ENCODE measurements around the gene CLPSL1. TPM values are rescaled to one million over a fixed set of nuclear protein-coding genes. Genes with fewer than 3 reads are reported as not detected.

The CLPSL1 gene
- total RNA-seq, 4 donors from 2014 or later = not detected

DNA sequence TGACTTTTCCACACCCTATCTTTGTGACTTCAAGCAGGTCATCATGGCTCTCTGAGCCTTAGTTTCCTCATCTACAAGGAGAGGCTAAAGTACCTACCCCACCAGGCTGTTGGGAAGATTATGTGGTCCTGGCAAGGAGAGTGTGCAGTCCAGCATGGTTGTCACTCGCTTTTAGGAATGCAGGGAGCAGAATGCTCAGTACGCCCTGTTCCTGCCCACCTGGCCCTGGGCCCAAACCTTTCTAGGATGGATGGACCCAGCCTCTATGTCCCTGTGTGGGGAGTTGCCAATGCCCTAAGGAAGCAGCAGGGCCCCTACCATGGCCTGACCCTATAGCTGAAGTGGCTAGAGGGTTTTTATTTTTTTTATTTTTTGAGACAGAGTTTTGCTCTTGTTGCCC, 2.4 kb upstream of the CLPSL1 start:
- Histone ChIP-seq H3K27me3 (peaks cover 30% of the 10 kb centered on the region), H3K36me3 (no peaks in the 10 kb centered on the region), H3K4me1 (peaks cover 11% of the 10 kb centered on the region), H3K9me3 (no peaks in the 10 kb centered on the region), H3K27ac (no peak overlapping the region), H3K4me3 (no peak overlapping the region)
- TF ChIP-seq EP300 (IDR thresholded peaks at IDR 0.05) = no peak
- TF ChIP-seq, protein P1, sequence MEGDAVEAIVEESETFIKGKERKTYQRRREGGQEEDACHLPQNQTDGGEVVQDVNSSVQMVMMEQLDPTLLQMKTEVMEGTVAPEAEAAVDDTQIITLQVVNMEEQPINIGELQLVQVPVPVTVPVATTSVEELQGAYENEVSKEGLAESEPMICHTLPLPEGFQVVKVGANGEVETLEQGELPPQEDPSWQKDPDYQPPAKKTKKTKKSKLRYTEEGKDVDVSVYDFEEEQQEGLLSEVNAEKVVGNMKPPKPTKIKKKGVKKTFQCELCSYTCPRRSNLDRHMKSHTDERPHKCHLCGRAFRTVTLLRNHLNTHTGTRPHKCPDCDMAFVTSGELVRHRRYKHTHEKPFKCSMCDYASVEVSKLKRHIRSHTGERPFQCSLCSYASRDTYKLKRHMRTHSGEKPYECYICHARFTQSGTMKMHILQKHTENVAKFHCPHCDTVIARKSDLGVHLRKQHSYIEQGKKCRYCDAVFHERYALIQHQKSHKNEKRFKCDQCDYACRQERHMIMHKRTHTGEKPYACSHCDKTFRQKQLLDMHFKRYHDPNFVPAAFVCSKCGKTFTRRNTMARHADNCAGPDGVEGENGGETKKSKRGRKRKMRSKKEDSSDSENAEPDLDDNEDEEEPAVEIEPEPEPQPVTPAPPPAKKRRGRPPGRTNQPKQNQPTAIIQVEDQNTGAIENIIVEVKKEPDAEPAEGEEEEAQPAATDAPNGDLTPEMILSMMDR (IDR thresholded peaks at IDR 0.05) = no peak
- TF ChIP-seq POLR2A (IDR thresholded peaks at IDR 0.05) = no peak
- TF ChIP-seq POLR2AphosphoS5 (IDR thresholded peaks at IDR 0.05) = no peak
- peak in 1 of 2 donors; percentile 33 for DNase-seq (ENCODE audit: low spot score in 2 of 2)
- 63% methylated on average over 2 of the region's 2 CpGs for WGBS

DNA sequence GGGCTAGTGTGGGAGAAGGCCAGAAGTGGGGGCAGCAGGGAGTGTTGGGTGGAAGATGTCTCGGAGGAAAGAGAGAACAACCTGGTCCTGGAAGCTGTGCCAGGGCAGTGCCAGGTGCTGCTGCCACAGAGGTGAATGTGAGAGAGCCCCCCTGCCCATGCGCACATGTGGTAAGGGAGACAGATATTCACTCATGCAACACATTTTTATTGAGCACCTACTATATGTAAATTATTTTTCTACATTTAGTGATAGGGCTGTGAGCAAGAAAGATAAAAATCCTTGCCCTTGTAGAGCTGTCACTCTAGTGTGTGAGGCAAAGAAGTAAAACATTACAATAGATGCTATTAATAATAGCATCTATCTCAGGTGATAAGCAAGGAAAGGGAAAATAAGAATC, 471 bp downstream of the CLPSL1 start:
- no peak for DNase-seq (ENCODE audit: low spot score in 2 of 2)
- 85% methylated on average over 2 of the region's 2 CpGs for WGBS
- H3K27me3 ChIP-seq = peaks cover 30% of the 10 kb centered on the region
- TF ChIP-seq POLR2AphosphoS5 (IDR thresholded peaks at IDR 0.05) = no peak
- TF ChIP-seq, protein P1 (IDR thresholded peaks at IDR 0.05) = no peak
- H3K36me3 ChIP-seq = no peaks in the 10 kb centered on the region
- H3K4me3 ChIP-seq = no peak overlapping the region
- H3K4me1 ChIP-seq = peaks cover 9% of the 10 kb centered on the region
- no peak overlapping the region for H3K27ac ChIP-seq
- no peaks in the 10 kb centered on the region for H3K9me3 ChIP-seq

- no peak for DNase-seq (ENCODE audit: low spot score in 2 of 2)
- no peak overlapping the region for H3K4me3 ChIP-seq
- peaks cover 5% of the 10 kb centered on the region for H3K4me1 ChIP-seq
- no peaks in the 10 kb centered on the region for H3K9me3 ChIP-seq
- no peak overlapping the region for H3K27ac ChIP-seq
- TF ChIP-seq, protein P1 (IDR thresholded peaks at IDR 0.05) = no peak
- TF ChIP-seq POLR2A (IDR thresholded peaks at IDR 0.05) (no peak), EP300 (IDR thresholded peaks at IDR 0.05) (no peak), POLR2AphosphoS5 (IDR thresholded peaks at IDR 0.05) (no peak)
- H3K27me3 ChIP-seq = peaks cover 30% of the 10 kb centered on the region
- WGBS = 41% methylated on average over 3 of the region's 3 CpGs
- no peaks in the 10 kb centered on the region for H3K36me3 ChIP-seq
Observed at GRCh38 chr6:35782424-35782823, 1.6 kb downstream of the CLPSL1 start.

DNA sequence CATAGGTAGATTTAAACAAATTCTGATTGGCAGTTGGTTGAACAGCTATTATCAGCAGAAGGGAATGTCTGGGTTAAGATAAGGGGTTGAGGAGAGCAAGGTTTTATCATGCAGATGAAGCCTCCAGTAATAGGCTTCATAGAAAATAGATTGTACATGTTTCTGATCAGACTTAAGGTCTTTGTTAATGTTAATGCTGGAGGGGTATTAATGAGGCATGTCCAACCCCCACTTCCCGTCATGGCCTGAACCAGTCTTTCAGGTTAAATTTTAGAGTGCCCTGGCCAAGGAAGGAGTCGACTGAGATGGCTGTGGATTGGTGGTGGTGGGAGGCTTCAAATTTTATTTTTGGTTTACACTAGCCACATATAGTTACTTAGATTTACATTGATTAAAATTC, 3.4 kb downstream of the CLPSL1 start:
- H3K27ac ChIP-seq = no peak overlapping the region
- TF ChIP-seq POLR2AphosphoS5 (IDR thresholded peaks at IDR 0.05) = no peak
- no peak for TF ChIP-seq POLR2A (IDR thresholded peaks at IDR 0.05)
- TF ChIP-seq EP300 (IDR thresholded peaks at IDR 0.05) = no peak
- TF ChIP-seq, protein P1 (IDR thresholded peaks at IDR 0.05) = no peak
- no peak overlapping the region for H3K4me3 ChIP-seq
- peaks cover 5% of the 10 kb centered on the region for H3K4me1 ChIP-seq
- 40% methylated on average over 2 of the region's 2 CpGs for WGBS
- no peak for DNase-seq (ENCODE audit: low spot score in 2 of 2)
- H3K36me3 ChIP-seq = no peaks in the 10 kb centered on the region
- H3K27me3 ChIP-seq = peaks cover 43% of the 10 kb centered on the region
- no peaks in the 10 kb centered on the region for H3K9me3 ChIP-seq

- Histone ChIP-seq H3K9me3 (no peaks in the 10 kb centered on the region), H3K4me1 (peaks cover 5% of the 10 kb centered on the region), H3K4me3 (no peak overlapping the region), H3K27me3 (peaks cover 49% of the 10 kb centered on the region), H3K27ac (no peak overlapping the region), H3K36me3 (no peaks in the 10 kb centered on the region)
- WGBS = 67% methylated on average over 2 of the region's 2 CpGs
- TF ChIP-seq POLR2A (IDR thresholded peaks at IDR 0.05) (no peak), EP300 (IDR thresholded peaks at IDR 0.05) (no peak), POLR2AphosphoS5 (IDR thresholded peaks at IDR 0.05) (no peak)
- TF ChIP-seq, protein P1 (IDR thresholded peaks at IDR 0.05) = no peak
- DNase-seq (ENCODE audit: low spot score in 2 of 2) = no peak
Observed at GRCh38 chr6:35786272-35786671, 5.5 kb downstream of the CLPSL1 start.
